Ovary (tissue), 3 donors: Measurements from ENCODE around the gene SAMD8.

Experiments
- EP300 ChIP-seq: sonication (generic); formaldehyde crosslinking; IDR thresholded peaks from one replicate; pipeline ENCODE4 v1.6.1; 2017; ENCODE audit warnings: antibody characterized with exemption
- POLR2A ChIP-seq: fragments of 450-650 bp; IDR thresholded peaks from one replicate; pipeline ENCODE4 v1.6.1; 2017; ENCODE audit warnings: antibody characterized with exemption, mild to moderate bottlenecking, moderate library complexity
- TF ChIP-seq, protein P1 (sequence below), 3 donors: fragments of 450-650 bp in 2 of 3; fragments of 200-600 bp in 1 of 3; IDR thresholded peaks; one replicate each; pipeline versions ENCODE4 v1.5.1 to v1.8.0; 2016 to 2022; ENCODE audit warnings: antibody characterized with exemption in 3 of 3, mild to moderate bottlenecking in 1 of 3
- donor health status: DM: no; HTN: no; CAD: no.

DNA sequence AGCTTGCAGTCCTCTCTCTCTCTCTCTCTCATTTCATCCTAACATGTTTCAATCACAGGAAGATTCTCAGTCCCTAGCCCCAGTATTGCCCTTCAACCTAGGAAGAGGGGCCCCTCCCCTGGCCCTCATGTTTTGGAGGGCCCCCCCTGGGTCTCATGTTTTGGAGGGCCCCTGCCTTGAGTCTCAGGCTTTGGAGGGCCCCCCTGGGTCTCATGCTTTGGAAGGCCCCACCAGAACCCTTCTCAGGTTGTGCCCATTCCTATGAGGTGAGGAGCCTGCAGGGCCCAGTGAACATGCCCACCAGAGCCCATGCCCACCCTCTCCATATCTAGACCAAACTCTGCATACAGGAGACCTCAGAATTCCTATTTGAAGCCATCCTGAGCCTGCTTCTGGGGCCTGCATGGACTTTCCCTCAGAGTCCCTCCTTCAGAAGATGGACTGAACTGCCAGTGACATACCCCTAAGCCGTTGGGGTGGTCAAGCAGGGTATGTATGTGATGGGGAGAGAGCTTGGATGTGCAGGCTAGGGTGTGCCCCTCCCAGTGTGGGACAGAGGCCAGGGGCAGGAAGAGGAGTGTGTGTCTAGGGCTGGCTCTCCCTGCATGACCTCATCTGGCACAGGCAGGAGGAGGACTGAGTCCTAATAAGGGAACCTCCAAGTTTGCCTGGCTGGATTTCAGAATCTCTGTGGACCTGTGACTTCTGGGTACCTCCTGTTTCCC lies 91.0 kb downstream of the SAMD8 start:
- TF ChIP-seq, protein P1, sequence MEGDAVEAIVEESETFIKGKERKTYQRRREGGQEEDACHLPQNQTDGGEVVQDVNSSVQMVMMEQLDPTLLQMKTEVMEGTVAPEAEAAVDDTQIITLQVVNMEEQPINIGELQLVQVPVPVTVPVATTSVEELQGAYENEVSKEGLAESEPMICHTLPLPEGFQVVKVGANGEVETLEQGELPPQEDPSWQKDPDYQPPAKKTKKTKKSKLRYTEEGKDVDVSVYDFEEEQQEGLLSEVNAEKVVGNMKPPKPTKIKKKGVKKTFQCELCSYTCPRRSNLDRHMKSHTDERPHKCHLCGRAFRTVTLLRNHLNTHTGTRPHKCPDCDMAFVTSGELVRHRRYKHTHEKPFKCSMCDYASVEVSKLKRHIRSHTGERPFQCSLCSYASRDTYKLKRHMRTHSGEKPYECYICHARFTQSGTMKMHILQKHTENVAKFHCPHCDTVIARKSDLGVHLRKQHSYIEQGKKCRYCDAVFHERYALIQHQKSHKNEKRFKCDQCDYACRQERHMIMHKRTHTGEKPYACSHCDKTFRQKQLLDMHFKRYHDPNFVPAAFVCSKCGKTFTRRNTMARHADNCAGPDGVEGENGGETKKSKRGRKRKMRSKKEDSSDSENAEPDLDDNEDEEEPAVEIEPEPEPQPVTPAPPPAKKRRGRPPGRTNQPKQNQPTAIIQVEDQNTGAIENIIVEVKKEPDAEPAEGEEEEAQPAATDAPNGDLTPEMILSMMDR (IDR thresholded peaks at IDR 0.05): no peak
- TF ChIP-seq POLR2A (no peak), EP300 (no peak)
